NCI-H2107 treated with DMSO at 0.1 percent for 48 hours (cell line): ENCODE data around the gene ITPRID1.
A peak's percentile ranks its signal among the peaks of the same experiment; 100 is the strongest.

Source experiments
- DNase-seq: peaks from one replicate; lab custom pipeline; 2025; ENCODE audit not compliant: unreplicated experiment; lab: John Stamatoyannopoulos, UW

Gene ITPRID1

DNA sequence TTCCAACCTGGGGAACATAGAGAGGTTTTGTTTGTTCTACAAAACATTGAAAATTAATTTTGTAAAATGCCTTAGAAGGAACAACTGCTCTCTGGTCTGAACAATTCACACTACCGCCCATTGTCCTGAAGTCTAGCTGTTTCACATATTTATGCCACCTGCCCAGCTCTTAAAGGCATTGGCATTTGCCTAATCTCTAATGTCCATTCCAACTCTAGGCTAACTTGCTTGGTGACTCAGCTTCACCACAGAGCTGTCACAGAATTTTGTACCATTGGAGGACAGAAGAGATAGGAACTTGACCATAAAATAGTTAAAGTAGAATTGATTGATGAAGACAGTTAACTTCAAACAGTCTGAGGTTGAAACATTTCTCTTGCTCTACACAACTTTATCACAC is 119.6 kb downstream of the ITPRID1 start:
- no peak for DNase-seq

DNA sequence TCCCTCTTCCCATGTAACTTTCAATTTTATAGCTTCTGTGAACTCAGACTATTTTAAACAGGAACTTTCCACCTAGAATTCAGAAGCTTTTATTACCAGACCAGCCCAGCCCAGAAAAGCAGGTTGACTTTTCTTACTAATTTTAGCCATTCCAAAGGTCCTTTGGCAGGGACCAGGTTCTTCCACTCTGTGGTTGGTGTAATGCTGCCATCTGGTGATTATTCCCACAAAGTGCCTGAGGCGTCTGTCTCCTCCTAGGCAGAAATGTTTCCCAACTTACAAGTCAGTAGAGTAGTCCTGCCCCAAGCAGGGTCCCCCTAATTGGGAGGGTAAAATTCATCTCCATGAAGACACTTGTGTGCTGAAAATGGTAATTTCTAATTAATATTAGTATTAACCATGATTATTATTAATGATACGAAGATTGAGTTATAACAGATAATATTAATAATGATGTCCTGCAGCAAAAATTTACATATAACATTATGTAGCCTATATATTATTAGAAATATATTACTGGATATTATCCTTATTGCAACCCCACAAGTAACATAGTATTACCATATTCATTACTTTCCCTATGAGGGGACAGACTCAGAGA is 120.1 kb downstream of the ITPRID1 start:
- DNase-seq, result peak; percentile 35

DNA sequence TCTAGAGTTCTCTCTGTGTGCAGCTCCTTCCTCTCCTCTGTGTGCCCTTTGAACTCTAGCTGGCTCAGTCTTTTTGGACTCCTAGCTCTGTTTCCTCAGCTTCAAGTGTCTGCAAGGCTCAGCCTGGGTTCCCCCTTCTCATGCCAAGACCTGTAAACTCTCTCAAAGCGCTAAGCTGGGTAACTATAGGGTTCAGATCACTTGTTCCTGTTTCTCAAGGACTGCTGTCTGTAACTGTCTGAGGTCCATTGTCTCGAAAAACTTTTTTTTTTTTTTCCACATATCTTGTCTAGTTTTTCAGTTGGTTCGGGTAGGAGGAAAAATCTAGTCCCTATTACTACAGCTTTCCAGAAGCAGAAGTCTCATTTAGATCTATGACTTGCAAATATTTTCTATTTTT is 126.5 kb downstream of the ITPRID1 start:
- DNase-seq, result no peak

DNA sequence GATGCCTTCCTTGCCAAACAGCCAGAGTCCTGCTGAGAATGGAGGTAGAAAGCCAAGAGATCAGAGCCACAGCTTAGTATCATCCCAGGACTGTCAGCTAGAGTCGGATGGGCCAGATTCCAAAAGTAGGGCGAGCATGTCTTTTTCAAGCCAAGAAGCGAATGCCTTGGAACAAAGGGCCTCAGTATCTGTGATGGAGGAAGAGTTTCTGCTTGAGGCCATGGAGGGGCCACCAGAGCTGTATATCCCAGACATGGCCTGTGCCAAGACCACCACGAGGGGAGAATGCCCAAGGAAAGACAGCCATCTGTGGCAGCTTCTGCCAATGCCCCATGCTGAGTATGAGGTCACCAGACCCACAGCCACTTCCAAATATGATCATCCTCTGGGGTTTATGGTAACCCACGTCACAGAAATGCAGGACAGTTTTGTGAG is 128.8 kb downstream of the ITPRID1 start:
- DNase-seq, result no peak

DNA sequence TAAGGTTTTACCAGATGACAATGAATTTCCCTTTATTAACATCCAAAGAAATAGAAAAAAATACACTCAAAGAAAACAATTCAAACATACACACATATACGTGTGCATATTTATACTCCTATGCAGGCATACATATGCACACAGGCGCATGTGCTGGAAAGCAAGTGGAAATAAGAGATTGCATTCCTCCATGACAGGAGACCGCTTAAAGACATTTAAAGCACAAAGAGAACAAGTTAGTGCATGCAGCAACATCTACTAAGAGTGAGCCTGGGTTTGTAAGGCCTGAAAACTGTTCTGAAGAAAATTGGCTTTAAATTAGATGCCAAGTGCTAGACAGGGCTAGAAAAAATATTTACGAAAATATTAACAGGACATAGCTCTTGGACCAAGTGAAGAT is 133.1 kb downstream of the ITPRID1 start:
- no peak for DNase-seq

DNA sequence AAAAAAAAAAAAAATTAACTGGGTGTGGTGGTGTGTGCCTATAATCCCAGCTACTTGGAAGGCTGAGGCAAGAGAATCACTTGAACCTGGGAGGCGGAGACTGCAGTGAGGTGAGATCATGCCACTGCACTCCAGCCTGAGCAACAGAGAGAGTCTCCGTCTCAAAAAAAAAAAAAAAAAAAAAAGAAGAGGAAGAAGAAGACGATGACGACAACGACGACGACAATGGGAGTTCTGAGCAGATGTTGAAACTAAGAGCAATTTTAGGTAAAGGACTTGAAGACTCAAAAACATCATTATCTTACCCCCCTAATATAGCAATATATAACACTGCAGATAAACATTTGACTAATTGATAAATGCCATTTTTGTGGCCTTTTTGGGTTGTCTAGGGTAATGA is 133.6 kb downstream of the ITPRID1 start:
- DNase-seq, result no peak

DNA sequence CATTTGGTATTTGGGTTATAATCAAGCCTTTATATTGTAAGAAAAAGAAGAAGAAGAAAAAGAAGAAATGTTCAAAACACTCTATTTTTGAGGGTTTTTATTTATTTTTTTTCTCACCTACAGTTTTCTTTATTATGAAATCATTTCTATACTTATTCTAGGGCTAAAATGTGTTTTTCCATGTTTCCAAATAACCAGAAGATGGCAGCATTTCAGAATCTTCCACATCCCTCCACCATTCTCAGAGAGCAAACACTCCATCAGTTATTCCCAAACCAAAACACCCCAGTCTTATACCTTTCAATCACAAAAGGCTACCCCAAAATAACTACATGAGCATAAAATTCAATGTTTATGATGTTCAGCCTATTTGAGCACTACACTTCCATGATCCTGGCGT is 134.4 kb downstream of the ITPRID1 start:
- DNase-seq, result no peak

DNA sequence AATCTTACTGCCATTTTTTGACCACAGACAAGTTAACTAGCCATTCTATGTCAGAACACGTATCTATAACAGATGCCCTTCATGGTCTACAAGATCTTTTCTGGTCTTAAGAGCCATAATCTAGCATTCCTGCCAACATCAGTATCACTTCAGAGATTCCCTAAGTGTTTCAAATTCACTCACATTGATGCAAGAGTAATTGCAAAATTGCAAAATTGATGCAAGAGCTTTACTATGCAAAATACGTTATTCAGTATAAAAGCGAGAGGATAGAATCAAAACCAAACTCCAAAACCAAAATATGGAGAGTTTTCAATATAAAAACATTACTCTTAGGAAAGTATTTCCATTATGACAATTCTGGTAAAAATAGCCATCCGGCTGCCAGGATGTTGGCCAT is 135.0 kb downstream of the ITPRID1 start:
- DNase-seq, result no peak

DNA sequence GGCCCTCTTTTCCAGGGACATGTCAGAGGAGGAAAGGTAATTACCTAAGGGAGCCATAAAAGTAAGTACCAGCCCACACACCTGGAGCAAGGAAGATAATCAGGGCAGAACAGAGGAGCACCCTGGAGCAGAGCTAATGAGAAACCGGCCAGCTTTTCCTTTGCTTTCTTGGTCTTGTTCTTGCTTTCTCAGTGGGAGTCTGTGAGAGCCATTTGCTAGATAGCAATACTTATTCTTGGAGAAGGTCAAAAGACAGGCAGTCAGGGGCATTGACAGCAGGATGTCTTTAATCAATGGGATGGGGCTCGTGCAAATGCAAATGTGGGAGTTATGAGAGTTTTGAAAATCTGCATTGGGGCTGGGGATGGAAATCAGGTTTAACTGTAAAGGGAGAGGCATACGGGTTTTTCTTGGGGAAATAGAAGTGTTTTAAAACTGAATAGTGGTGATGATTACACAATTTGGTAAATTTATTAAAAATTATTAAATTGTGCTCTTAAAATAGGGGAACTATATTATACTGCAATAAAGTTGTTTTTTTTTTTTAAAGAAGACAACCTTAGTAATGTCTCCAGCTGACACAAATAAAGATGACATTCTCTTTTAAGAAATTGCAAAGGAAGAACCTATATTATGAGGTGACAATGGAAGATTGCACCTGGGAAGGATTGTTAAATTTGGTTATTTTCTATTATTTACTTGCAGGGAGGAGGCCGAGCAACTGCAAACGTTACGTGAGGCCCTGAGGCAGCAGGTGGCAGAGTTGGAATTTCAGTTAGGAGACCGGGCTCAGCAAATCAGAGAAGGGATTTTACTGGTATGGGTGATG is 137.6 kb downstream of the ITPRID1 start:
- no peak for DNase-seq

DNA sequence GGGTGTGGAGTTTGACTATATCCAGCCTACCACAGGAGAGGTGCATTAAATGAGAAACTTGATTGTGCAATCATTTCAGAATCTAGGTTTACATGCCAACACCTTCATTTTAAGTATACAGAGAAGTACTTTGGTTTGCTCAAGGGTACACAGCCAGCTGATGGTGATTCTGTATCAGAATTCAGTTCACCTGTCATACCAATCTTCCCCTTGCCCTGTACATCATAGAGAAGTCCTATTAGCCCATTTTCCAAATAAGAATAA is 138.1 kb downstream of the ITPRID1 start:
- no peak for DNase-seq

DNA sequence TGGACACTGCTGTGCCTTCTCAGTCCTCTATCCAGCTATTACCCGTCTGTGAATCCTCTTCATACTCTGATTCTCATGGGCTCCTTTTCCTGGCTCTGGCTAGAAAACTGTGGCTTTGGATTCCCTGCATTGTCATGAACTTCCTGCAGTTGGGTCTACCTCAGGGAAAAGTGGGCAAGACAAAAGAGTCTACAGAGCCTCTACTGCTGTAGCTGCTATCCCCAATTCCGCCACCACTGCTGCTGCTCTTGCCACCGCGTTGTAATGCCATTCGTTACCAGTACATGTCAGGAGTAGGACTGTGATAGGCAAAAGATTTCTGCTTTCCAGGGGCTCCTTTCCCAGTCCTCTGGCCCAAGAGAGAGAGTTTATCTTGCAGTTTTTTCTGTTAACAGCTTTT is 149.2 kb downstream of the ITPRID1 start:
- no peak for DNase-seq

DNA sequence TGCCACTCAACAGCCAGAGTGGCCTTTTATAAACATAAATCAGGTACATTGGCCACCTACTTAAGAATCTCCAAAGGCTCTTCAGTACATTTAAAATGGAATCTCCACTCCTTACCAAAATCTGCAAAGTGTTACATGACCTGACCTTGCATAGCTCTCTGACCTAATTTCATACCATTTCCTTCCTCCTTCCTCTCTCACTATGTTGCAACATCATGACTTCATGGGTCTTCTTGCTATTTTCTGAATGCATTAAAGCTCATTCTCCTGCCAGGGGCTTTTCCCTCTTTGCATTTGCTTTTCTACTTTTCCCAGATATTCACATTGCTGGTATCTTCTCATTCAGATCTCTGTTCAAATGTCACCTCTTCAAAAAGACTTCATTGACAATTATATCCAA is 151.0 kb downstream of the ITPRID1 start:
- DNase-seq, result no peak

DNA sequence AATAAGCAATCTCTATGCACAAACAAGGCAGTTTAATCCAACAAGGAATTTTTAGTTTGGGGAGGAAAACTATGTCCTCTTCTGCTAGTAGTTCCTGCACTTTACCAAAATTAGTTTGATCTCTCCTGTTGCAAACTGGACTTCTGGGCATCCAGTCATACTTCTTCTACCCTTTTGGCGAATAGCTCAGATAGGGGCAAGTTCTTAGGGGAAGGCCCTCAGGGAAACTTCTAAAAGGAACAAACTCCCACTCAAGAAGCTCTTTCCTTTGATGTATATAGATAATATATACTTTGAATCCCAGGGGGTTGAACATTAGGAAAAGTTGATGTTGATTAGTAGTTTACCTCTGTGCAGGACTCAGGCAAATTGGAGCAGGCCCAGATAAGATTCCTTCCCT is 151.7 kb downstream of the ITPRID1 start:
- DNase-seq, result no peak

DNA sequence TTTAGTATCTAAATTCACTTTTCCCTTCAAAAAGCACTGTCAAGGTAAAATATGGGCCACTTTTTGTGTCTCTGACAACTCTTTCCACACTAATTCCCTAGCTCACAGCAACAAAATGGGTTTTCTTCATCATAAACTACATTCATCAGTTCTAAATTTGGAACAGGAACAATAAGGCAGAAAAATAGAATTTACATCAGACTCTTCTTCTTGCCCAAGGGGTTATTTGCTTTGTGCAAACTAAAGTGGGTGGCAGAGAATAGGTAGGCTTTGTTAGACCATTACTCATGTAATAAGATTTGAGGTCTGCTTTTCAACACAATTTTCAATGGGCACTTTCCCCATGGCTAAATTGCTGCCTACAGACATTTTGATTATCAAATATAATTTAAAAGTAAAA is 155.6 kb downstream of the ITPRID1 start:
- no peak for DNase-seq

DNA sequence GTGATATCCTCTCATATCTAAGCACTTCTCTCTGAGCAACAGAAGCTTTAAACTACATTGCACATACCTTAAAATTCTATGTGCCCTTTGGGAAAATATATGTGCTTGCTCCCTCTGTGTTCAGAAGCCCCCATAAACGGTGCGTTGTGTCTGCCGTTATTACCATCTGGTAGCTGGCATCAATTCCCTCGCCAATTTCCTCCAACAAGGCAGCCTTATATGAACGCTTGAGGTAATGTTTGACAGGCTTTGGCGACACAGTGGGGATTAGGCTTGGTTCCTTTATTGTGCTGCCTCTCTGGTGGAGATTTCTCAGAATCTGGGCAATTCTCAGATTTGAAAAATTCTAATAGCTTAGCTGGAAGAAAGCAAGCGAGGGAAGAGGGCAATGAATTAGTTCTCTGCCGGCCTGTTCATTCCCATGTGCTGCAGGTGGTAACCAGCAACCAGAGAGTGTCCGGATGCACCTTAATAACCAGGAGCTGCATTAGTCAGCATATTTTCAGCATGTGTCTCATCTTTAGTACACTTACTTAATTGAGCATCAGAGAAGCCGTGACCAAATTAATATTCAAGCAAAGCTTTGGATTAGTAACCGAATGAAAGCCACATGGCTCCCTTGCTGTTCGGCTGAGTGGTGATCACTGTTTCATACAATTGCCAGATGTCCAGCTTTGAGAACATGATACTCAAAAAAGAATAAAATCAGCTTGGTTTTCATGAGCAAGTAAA is 165.8 kb downstream of the ITPRID1 start:
- no peak for DNase-seq

DNA sequence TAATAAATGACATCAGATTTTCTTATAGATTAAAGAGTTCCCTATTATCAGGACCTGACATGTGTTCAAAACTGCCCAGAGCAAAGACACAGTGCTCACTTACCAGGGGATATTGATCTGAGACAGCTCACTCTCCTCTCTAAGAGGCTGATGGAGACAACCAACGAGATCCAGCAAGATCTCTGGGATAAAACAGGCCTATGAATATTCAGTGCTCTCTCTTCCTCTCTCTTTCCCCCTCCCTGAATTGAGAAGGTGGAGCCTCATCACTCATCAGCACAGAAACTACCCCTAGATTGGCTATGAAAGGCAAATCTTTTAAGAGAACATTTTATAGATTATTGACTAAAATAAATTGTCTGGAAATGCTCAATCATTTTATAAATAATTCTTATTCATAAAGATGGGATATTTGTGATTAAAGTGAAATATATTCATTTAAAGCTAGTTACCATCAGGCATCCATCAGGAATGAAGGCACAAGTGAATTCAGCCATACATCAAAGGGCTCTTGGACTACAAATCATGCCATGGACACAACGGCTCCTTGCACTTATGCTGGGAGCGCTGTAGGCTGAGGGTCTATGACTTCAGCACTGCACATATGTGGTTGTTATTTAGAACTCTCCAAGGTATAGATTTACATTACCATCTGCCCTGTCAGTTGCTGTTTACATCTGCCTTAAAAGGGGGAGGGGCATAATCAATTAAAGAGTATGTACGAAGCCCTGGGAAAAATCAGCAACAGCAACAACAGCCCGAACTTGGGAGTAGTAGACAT is 169.7 kb downstream of the ITPRID1 start:
- no peak for DNase-seq

DNA sequence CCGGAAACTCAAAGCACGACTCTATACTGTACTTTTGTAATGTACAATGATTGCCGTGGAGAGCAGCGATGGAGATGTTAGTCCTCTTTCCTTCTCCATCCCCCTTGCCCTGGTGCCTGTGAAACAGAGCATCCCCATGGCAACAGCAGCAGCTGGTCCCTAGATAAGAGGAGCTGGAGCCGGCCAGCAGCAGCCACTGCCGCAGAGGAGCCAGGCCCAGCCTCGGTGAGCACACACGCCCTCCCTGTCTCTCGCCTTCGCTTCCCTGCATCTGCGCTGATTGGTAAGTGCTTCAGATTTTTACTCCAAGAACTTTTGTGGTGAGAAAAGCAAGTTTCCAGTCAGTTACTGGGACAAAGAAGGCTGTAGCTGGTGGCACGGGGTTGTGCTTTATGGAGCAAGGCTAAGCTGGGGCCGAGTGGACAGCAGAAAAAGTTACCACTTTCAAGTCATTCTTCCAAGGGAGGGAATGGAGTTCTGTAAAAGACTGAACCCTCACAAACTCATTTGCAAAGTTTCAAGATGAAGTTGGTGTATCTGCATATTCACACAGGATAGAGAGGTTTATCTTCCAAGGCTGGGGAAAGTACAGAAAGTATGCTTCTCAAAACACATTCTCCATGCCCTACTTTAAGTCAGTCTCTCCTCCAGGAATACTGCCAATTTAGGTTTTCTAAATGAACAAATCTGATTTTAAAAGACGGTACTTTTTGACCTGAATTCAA is 173.3 kb downstream of the ITPRID1 start, which contains the start of gene PPP1R17:
Gene PPP1R17, plus strand, starts transcription at position 192 of the 725 bp plus-strand sequence. CDS start 5,227 bp downstream, outside the sequence.
- no peak for DNase-seq

DNA sequence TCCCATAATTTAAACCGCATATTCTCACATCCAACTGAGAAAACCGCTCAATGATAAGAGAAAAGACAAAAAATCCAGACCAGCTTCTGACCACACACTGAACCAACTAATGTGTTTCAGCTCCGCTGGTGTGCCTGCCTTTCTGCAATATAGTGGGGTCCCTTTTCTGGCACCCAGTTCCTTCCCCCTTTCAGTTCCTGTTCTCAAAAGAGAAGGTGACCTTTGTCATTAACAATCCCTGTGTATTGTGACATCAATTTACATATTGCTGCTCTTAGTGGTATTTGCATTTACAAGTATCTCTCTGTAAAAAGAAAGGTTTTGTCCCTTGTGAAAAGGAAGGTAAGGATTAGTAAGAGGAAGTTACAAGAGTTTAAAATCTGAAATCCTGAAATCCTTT is 174.5 kb downstream of the ITPRID1 start:
- DNase-seq, result no peak

DNA sequence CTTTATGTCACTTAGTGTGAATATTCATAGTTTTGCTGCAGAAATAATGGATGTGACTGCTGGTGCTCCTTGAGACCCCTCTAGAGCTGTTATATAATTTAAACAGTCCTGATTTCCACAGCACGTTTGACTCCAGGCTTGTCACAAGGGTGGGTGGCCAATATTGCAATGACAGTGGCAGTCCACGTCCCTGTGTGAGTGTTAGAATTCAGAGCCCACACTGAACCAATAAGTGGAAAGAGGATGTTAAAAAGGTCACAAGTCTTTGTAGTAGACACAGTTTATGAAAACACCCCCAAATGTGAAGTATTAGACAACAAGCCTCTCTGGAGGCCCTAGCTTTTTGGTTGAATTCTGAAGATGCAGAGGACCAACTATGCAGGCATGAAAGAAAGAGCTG is 175.1 kb downstream of the ITPRID1 start:
- DNase-seq, result no peak

DNA sequence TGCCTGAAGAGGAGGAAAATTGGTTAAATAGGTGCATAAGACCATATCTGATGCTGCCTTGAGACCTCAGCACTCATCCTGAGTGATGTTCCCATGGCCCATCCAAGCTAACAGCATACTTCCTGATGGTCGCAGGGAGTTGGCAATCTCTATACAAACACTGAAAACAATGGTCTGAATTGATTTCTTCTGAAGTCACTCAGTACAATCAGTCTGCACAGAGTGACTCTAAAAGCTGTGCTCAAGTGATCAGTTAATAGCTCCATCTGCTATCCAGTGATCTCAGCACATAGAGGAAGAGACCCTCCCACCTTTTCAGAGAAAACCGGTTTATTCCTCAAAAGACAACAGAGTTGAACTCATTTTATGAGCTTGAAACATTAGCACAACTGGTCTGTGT is 177.0 kb downstream of the ITPRID1 start:
- DNase-seq, result no peak

DNA sequence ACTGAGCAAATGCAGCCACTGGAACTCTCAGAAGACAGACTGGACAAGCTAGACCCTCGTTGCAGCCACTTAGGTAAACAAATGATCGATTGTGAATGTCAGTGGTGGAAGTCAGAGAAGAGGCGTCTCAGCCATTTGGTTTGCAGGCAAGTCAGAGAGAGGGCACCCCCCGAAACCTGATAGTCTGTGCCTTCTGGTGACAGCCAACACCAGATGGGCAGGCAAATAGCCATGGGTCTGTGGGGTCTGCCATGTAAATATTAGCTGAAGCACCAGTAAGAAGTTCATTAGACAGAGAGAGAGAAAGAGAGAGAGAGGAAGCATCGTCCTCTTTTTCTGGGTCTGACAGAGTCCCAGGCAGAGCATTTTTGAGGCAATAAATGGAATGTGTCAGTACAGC is 178.6 kb downstream of the ITPRID1 start:
- no peak for DNase-seq
